HG03520 (cell line): Measurements from ENCODE around the gene GRK1.

Source experiments
- ATAC-seq: cut with Tn5 transposase; IDR thresholded peaks from one replicate; pipeline ENCODE4 v1.9.1; 2021; ENCODE audit warnings: mild to moderate bottlenecking, moderate library complexity; ENCODE audit not compliant: unreplicated experiment

GRK1 gene

DNA sequence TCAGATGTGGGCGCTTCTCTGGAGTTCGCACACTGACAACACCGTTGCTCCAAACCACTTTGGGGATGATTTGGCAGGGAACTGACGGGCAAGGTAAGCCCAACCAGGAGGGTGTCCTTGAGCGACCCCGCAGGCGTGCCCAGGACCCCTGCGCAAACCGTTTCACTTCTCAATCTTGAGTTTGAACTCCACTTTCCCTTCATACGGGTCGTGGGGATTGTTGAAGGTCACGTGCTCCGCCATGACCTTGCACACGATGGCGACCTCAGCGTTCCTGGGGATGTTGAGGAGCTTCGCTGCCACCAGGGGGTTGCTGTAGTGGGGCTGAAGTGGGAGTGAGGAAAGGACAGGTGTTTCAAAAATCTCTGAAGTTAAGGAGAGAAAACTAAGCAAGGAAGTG is 17.8 kb upstream of the GRK1 start:
- ATAC-seq: no peak

DNA sequence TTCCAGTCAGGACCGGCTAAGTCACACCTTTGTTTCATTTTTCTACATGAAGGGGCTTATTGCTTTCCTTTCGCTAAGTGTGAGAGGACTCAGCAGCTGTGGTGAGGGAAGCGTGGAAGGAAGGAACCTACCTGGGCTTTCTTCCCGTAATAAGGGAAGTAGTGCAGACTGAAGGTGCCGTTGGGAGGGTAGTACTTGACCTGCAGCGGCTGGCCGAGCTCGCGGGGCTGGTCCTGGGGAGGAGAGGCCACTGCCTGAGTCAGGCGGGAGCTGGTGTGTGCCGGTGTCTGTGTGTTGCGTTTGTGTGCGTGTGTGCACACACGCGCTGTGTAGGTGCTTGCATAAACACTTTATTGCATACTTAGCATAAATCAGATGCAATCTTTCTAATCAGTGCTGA is 16.7 kb upstream of the GRK1 start:
- ATAC-seq: no peak

DNA sequence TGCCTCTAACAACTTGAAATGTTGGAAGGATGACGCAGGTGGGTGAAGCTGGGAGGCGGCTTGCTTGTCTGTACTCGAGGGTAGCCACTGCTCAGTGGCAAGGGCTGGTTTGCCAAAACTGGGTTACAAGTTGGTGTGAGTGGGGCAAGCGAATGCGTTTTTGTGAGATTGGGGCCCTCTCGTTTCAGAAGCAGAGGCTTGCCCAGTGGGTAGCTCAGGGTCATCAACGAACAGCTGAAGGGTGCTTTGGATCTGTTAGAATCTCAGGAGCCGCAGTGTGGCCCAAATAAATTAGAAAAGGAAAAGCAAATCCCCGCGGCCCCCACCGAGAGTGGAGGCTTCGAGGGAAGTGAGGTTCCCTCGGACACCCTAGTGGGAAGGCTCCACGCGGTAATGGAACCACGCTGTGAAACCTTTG is 16.3 kb upstream of the GRK1 start:
- no peak for ATAC-seq

DNA sequence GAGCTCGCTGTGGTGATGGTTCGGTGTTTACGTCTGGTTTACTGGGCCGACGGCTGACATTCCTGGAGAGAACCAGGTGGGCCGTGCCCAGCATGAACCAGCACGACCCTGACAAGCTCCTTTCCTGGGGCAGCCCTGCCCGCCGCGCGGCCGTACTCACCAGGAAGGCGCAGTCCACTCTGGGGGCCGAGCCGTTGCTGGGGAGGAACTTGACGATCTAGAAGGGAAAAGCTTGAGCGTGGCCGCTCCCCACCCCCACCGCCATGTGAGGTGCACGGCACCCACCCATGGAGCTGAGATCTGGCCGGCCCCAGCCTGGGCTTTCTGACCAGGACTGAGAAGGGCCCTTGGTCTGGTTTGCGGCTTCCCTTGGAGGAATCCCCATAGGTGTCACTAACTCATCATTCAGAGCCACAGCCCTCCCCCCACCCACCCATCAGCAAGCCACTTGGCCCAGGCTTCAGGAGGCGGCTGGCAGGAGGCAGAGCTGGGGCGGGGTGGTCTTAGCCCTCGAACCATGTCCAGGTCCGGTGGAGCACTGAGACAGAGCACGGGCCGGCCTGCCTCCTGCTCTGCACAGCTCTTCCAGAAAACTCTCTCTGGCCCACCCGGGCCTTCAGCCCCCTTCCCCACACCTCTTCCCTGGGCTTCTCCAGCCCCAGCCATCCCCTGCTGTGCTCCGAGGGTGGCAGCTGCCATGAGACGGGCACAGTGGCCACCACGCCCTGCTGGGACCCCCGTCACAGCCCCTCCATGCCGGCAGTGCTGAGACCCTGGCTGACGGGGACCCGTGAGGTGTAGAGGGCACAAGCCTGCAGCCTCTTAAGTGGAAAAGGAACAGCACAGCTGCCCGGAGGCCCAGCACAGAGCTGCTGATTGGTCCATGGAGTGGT is 15.3 kb upstream of the GRK1 start:
- no peak for ATAC-seq

DNA sequence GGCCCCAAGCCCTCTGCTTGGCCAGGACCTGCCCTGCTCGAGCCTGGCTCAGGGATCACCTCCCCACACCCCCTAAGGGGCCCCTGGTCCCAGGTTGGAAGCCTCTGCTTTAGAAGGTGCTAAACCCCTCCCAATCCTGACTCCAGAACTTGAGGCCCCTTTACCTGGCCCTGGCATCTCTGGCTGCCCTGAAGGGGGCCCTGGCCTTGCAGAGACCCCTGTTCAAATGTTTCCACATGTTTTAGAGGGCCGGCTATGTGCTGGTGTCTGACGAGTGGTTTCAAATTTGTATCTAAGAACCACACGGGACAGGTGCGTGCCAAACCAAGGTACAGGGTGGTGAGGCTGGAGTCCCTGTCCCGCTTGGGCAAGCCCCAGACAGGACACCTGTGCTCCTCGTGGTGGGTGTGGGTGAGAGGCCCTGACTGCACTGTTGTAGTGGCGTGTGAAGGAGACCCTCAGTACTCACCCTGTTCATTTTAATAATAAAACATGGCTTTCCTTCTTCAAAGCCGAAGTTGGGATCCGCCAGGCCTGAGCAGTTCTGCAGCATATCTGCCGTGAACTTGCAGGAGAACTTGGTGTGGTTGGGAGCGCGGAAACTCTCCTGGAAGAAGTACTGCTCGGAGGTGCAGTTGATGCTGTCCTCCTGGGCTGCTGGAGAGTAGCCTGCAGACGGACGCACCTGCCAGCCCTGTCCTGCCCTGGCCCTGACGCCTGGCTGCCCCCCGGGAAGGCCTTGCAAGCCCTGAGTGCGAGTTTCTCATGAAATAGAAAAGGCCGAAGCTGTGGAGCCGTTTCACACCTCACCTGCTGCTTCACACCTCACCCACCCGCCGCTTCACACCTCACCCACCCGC is 14.4 kb upstream of the GRK1 start:
- ATAC-seq: no peak

DNA sequence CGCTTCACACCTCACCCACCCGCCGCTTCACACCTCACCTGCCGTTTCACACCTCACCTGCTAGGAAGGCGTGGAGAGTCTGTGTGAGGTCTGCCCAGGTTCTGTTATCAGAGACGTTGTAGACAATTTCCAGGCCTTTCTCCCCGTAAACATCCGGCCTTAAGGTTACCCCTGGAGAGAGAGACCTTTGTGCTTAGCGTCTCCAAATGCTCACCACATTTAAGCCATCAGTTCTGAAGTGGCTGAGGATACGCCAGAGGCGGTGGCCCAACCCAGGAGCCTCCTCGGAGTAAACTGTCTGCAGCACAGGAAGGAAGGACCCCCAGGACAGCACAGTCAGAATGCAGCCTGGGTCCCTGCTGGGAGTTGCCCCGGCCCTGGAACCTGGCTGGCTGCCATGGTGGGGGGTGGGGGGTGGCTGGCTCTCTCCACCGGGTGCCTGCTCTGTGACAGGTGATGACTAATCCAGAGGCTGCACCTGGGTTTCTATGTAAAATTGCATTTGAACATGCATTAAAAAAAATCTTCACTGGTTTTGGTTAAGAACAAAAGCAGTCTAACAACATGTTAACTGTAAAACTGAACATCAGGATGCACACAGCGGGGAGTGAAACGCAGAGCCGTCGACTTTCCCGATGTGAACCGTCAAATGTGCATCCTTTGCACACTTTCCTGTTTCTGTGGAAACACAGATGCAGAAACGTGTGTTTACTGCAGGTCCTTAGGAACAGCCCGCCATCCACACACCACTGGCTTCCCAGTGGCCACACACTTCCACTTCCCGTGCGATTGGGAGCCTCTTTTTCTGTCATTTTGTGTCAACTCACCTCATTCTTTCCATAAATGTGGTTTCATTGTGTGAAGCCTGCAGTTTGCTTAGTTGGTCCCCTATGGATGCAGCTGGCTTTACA is 13.5 kb upstream of the GRK1 start:
- ATAC-seq: no peak

DNA sequence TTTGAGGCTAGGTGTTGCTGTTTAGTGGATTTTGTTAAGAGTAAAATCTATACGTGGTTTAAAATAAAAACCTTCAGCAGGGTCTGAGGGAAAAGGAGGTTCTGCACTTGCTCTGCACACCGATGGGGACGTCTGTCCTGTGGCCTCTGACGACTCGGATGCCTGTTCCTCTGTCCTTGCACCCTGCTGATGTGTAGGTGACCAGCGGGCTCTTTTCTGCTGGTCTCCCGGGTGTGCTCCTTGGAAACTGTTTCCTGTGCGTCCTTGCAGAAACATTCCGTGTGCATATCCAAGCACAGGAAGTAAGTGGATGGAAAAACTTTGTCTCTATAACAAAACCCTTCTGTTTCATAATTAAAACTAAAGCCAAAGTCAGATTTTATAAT is 12.9 kb upstream of the GRK1 start:
- no peak for ATAC-seq

DNA sequence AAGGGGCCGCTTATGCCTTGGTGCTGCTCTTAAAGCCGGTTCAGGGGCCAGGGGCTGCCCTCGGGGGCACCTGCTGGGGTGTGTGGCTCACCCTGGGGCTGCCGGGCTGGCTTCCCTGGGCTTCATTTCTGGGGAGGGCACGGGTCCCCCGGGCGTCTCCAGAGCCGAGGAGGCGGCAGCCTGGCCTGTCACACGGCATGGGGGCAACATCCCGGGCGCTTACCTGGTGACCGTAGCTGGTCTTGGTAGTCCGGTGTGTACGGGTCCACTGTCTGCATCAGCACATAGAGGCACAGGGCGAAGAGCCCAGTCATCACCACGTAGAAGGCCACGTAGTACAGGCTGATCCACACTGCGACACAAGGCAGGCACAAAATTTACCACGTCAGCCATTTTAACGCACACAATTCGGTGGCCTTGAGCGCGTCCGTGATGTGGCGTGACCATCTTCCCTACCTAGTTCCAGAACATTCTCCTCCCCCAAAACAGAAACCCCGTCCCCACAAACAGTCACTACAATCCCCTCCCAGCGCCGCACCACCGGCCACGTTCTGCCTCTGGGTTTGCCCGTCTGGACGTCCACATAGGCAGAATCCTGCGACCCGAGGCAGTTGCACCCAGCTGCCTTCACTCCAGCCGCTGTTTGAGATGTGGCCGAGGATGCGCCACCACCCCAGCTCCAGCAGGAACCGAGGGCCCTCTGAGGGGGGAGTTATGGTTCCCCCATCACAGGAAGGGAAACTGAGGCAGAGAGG is 12.3 kb upstream of the GRK1 start:
- ATAC-seq: no peak

DNA sequence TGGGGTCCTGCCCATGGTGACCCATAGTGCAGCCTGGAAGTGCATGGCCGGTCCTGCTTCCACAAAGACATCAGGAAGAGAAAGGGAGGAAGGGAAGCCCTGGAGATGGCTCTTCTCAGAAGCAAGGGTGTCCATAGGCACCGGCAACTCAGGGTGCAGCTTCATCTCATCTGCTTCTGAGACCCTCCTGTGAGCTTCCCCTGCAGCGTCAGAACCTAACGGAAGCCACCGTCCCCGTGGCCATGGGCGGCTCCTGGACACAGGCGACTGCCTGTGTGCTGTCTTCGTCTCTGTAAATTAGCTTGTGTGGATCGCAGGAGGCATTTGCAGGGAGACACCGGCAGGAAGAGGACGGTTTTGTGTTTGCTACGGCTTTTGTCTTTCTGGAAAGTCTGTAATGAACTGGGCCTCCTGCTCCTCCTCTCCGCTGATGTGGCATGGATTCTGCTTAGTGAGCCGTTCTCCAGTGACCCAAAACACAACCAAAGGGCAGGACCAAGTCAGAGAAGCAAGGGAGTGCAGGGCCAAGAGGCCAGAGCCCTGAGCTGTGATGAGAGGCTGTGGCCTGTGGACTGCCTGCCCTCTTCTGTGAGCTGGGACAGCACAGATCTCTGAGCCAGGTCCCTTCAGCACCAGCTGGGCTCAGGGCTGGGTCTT is 11.5 kb upstream of the GRK1 start:
- ATAC-seq: no peak

DNA sequence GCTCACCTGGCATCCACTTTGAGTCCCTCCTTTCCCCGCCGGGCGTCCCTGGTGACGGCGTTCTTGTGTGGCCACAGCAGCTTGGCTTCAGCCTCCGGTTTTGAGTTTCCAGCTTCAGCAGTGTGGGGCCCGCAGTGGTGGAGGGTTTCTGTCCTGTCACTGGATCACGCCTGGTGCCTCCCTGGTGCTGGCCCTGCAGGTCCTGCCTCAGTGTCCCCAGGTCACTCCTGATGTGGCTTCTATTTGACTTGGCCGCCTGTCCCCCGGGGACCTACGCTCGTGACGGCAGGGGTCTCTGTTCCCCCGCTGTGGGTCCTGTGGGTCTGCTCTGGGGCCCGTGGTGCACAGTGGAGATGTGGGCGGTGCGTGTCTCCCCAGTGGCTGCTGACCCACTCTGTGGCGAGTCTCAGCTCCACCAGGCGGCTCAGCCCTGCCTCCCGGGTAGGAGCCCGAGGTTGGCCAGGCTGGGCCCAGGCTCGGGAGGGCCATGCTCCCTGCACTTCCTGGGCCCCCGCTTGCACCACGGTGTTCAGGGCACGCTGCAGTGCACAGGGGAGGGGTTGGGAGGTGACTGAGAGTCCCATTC is 10.9 kb upstream of the GRK1 start:
- ATAC-seq: no peak

DNA sequence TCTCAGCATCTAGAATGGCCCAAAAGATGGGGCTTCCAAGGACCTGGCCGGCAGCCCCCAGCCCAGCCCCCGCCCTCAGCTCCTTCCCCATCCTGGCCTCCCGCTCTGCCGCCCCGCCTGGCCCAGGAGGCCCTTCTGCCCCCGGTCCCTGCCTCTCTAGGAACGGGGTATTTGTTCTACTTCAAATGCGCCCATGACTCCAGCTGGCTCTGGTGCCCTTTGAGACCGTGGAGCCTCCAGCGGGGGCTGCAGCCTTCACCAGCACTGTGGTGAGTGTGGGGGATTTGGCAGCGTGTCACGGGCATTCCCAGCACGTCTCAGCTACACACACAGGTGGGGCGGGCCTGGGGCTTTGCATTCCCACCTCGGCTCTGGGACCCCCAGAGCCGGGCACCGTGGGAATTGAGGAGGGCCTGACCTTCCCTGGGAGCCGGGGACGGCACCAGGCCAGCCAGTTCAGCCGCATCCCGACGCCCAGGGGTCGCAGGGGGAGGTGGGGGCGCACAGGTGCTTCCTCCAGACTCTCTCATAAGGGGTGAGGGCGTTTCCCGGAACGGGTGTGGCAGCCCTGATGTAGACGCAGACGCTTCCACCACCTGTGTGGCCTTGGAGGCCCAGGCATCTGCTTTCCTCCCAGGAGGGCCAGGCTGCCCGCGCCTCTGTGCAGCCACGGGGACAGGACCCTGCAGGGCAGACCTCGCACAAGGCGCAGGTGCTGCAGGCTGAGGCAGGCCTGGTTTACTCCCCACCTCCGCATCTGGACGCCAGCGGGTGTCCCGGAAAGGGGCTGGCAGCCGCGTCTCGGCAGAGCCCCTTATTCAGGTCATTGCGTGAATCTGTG is 10.0 kb upstream of the GRK1 start:
- no peak for ATAC-seq

DNA sequence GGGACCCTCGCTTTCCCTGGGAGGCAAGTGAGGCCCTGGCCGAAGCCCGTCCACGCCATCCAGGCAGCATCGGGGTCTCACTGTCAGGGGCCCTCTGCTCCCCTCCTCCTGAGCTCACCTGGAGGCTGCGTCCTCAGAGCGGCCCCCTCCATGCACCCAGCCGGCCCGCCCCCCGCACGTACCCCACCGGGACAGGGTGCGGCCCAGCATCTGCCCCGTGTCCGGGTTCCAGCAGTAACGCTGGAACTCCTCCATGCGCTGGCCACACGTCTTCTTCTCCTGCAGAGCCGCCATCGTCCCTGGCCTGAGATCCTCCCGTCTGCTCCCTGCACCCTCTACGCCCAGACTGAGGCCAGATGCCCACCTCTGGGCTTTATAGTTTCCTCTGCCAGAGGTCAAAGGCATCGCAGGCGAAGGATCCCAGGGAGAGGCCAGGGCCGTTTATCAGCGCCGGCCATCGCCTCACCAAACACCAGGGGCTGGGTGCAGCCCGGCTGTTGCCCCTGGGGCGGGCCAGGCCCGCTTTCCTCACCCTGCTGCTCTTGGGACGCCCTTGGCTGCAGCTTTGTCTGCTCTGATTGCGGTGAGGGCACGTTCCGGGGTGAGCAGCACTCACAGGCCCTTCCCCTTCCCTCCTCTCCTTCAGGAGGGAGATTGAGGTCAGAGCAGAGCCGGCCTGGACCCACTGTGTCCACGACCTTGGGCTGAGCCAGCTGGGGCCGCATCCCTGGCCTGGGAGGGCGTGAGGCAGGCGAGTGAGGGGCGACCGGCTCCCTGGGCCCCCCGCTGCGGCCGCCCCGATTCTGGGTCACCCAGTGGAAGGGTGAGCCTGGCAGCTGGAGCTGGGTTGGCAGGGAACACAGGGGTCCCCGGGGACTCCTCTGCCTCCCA is 8.9 kb upstream of the GRK1 start, which contains the start of gene ATP4B:
Gene ATP4B, minus strand, starts transcription at position 348 of the 891 bp plus-strand sequence. Its CDS starts 54 bp downstream, at position 294.
- ATAC-seq: no peak

DNA sequence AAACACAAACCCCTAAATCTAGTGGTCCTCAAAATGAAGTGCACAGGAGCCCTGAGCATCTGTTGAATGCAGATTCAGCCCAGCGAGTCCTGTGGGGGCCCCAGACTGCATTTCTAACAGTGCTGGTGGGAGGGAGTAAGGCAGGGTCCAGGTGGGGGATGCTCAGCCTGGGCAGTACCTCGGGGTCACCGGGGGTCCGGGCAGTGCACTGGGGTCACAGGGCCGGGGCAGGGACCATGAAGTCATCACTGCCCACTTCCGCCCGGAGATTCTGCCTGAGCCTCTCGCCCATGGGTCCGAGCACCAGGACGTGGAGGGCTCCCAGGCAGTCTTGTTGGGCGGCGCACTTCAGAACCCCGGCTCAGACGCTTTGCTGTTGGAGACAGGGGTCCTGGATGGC is 8.2 kb upstream of the GRK1 start:
- no peak for ATAC-seq

DNA sequence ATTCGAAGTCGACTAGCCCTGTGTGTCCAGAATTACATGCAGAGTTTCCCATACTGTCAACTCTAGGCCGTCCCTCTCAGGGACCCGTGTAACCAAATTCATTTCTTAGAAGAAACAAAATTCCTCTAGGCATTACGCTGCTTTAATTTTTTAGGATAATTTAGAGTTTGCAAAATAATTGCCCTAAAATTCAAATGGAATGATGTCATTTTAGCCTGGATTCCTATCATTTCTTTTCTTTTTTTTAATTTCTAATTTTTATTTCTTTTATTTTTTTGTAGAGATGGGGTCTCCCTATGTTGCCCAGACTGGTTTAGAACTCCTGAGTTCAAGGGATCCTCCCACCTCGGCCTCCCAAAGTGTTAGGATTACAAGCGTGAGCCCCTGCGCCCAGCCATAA is 7.7 kb upstream of the GRK1 start:
- no peak for ATAC-seq

DNA sequence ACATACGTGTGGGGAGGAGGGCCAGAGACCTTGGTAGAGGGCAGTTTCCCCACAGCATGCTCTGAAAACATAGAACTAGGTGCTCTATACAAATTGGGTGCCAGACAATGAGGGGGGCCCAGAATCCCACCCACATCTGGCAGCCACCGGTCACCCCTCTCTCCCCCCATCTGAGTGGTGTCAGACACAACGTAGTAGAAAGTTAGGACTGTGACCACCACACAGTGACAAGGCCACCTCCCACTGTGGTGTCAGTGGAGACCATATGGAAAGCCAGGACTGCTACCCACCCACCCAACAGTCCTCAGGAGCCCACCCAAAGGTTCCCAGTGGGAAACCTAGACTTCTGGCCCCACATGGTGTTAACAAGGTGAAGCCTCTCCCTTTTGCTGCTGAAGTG is 7.0 kb upstream of the GRK1 start:
- ATAC-seq: no peak

DNA sequence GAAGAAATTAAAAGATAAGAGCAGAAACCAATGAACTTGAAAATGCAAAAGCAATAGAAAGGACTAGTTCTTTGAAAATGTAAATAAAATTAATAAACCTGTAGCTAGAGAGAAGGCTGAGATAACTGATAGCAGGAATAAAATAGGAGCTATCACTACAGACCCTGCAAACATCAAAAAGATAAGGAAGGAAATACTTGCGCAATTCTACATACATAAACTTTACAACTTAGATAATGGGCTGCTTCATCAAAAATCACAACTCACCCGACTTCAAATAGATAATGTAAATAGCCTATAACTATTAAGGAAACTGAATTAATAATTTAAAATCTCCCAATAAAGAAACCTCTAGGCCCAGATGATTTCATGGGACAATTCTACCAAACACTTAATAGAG is 5.5 kb upstream of the GRK1 start:
- ATAC-seq: no peak

DNA sequence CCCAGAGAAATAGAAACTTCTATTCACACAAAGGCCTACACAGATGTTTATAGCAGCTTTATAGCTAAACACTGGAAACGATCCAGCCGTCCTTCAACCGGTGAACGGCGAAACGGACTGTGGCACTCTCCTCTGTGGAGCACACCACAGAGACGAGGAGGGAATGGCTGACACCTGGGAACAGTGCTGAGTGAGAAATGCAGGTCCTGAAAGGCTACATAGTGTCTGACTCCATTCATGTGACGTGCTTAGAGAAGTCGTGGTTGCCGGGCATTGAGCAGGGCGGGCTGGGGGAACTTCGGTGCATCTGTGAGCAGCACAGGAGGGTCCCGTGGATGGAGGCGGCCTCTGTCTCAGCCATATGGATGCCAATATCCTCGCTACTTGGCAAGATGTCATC is 3.1 kb upstream of the GRK1 start:
- no peak for ATAC-seq
